OCI-LY7 (cell line): ENCODE data around the gene SPATA31E1.

Source experiments
- EZH2phosphoT487 ChIP-seq: fragments of 200-600 bp; sonication (generic); IDR thresholded peaks from 2 replicates; pipeline ENCODE4 v1.6.1; 2018; ENCODE audit warnings: low read depth, borderline replicate concordance, mild to moderate bottlenecking, mixed run types, antibody characterized with exemption, low read length, moderate library complexity, mixed read lengths
- TF ChIP-seq, protein P1 (sequence below): fragments of 200-600 bp; sonication (generic); conservative IDR thresholded peaks from 2 replicates; pipeline ENCODE4 v1.5.1; 2014; ENCODE audit warnings: mild to moderate bottlenecking, antibody characterized with exemption, low read length, moderate library complexity, mixed read lengths

DNA sequence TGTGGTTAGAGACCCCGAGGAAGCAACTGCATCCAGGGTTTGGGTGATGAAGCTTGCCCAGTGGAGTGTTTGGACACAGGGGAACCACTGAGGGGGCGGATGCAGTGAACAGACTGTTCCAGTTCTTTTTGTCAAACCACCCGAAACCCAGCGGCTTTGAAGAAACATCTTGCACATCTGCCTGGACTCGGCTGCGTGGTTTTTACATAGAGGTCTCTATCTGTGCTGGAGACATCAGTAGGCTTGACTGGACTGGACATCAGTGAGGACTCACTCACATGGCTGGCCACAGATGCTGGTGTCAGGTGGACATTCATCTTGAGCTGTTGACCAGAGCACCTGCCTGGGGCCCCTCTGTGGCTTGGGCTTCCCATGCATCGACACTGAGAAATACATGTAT, 15.3 kb upstream of the SPATA31E1 start:
- TF ChIP-seq, protein P1, sequence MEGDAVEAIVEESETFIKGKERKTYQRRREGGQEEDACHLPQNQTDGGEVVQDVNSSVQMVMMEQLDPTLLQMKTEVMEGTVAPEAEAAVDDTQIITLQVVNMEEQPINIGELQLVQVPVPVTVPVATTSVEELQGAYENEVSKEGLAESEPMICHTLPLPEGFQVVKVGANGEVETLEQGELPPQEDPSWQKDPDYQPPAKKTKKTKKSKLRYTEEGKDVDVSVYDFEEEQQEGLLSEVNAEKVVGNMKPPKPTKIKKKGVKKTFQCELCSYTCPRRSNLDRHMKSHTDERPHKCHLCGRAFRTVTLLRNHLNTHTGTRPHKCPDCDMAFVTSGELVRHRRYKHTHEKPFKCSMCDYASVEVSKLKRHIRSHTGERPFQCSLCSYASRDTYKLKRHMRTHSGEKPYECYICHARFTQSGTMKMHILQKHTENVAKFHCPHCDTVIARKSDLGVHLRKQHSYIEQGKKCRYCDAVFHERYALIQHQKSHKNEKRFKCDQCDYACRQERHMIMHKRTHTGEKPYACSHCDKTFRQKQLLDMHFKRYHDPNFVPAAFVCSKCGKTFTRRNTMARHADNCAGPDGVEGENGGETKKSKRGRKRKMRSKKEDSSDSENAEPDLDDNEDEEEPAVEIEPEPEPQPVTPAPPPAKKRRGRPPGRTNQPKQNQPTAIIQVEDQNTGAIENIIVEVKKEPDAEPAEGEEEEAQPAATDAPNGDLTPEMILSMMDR, result no peak
- TF ChIP-seq EZH2phosphoT487, result no peak
